IPS-11a (cell line): ENCODE measurements around the gene ADGRG6.
"Not testable (repeated sequence)": the region's sequence is repeated elsewhere in the genome, so short reads cannot be mapped to it uniquely, and the experiment has no call there.

Source experiments
- H3K4me3 ChIP-seq: one replicate; pipeline ENCODE4 v1.5.1; 2013; ENCODE audit warnings: low read depth, low read length, control low read depth

Gene ADGRG6

DNA sequence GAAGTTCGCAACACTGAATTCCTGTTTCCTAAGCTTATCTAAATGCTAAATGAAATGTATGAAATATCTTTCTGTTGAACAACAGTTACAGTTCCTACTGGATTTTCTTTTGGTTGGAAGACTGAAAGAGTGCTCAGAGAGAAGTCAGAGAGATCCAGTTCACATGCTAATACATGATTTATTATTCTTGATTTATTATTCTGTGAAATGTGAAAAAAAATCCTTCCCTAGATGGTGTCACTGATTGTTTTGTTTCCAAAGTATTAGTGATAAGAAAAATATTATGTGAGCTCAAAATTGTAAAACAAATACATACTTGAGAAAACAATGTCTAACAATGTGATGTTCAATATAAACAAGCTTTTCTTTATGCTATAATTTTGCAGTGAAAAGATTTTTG lies 42.1 kb downstream of the ADGRG6 start:
- H3K4me3 ChIP-seq = no peak overlapping the region

- no peak overlapping the region for H3K4me3 ChIP-seq
These were observed 43.5 kb downstream of the ADGRG6 start for GRCh38 chr6:142345261-142345660.

GRCh38 chr6:142346166-142346565 lies 44.4 kb downstream of the ADGRG6 start:
- H3K4me3 ChIP-seq = not testable (repeated sequence)

DNA sequence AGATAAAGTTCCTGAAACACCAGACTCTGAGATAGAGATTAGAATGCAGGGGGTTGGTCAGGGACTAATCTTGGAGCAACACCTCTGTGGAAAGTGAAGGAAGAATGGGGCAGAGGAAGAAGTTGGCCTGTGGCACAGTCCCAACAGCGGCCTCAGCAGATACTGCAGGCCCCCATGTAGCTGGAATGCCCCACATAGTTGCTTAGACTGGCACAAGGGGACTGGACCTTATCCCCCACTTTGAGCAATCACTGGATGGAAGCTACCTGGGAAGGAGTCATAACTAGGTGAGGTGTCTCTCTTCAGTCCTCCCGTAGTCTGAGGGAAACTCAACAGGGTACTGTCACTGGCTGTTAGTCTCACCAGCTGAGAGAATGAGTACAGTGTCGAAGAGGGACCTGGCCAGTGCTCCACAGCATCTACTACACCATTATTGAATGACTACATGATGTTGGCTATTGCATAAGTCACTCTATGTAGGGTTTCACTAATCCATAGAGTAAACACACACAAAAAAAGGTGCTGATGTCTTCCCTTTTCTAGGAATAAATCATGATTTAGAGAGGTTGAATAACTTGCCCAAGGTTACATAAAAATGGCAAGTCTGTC lies 47.5 kb downstream of the ADGRG6 start:
- no peak overlapping the region for H3K4me3 ChIP-seq

DNA sequence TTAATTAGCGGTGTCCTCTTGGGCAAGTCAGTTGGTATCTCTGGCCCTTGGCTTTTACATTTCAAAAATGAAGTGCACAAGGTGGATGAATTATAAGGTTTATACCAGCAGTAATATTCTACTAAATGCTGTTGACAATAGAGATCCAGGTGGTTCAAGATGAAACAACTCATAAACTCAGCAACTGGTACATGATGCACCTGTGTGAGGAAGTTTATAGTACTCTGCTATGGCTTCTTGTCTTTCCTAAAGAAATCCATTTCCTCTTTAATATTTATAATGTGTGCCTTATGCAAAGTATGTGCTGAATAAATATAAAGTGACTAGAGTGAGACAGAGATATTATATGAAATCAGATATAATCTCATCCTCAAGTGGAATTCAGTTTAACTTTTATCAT lies 48.5 kb downstream of the ADGRG6 start:
- no peak overlapping the region for H3K4me3 ChIP-seq

DNA sequence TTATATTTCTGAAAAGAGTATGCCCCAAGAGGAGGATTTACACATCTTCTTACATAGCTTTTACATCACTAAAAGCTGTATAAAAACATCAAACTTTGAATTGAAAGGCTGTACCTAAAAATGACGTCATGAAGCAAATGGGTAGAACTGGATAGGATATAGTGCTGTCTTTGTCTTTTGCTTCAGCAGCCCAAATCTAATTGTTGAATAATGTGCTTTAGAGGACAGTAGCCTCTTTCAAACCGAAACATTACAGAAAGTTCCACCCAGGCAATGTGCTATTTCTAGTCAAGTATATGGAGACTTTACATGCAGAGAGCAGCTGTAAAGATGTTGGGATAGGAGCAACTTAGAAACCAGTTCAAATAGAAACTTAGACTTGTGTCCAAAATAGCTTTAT lies 51.9 kb downstream of the ADGRG6 start:
- H3K4me3 ChIP-seq = no peak overlapping the region

DNA sequence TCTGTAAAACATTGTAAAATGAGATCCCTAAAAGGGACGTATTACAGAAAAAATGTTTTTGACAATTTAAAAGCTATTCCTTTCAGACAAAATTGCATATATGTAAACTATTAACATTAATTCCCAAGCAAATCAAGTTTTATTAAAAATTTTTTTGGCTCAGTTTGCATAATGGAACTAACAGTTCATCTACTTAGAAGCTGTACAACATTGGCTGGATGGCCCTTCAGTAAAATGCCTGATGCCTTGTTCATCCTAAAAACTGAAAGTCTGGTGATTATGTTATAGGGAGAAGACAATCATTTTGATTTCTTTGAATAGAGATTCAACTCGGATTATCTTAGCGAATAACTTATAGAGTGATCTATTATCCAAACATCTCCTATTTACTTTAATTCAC lies 52.8 kb downstream of the ADGRG6 start:
- no peak overlapping the region for H3K4me3 ChIP-seq

GRCh38 chr6:142355520-142356174 lies 53.8 kb downstream of the ADGRG6 start:
- no peak overlapping the region for H3K4me3 ChIP-seq

DNA sequence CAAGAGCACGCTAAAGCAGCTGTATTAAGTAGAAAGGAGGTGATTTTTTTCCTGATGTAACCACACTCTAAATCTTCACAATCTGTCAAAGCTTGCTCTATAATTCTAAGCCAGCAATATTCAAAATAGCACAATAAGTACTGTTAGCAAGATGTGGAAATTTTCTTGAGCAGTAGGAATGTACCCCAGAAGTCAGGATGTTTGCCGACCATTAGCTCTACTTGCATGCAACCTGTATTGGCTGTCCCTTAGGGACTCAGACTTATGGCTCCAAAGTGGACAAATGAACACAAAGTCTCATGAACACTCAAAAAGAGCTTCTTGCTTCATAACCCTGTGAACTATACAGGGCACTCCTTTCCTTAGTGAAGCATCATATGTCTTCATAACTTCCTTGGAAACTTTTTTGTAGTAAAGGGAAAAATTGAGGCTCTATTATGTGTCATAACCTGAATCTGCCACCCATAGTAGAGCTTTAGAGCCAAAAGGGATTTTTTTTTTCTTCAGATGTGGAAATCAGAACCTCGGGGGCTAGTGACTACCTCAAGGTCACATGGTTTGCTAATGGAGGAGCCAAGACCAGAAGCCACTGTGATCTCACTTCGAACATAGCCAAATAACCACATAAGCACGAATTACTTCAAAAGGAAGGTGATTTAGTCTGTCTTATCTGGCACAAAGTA lies 54.5 kb downstream of the ADGRG6 start:
- H3K4me3 ChIP-seq = no peak overlapping the region

GRCh38 chr6:142356884-142357225 lies 55.0 kb downstream of the ADGRG6 start:
- no peak overlapping the region for H3K4me3 ChIP-seq

- no peak overlapping the region for H3K4me3 ChIP-seq
These were observed 56.1 kb downstream of the ADGRG6 start for GRCh38 chr6:142357879-142358278.

- H3K4me3 ChIP-seq = no peak overlapping the region
These were observed 57.6 kb downstream of the ADGRG6 start for GRCh38 chr6:142359271-142359960.

DNA sequence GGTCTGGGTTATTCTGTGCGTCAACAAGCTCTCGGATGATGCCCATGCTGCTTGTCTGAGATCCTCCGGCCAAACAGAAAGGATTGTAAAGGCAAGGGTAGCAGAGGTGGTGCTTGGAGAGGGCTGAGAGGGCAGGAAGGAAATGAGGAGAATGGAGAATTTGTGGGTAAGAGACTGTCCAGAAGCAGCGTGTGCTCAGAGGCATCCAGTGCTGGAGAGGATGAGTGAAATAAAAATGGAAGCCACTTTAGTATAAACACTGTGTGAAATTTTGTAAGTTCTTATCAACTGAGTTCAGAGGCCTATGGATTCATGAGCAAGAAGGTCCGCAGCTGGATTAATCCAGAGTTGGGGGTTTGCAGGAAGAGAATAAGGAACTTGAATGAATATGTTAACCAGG lies 59.5 kb downstream of the ADGRG6 start:
- no peak overlapping the region for H3K4me3 ChIP-seq

DNA sequence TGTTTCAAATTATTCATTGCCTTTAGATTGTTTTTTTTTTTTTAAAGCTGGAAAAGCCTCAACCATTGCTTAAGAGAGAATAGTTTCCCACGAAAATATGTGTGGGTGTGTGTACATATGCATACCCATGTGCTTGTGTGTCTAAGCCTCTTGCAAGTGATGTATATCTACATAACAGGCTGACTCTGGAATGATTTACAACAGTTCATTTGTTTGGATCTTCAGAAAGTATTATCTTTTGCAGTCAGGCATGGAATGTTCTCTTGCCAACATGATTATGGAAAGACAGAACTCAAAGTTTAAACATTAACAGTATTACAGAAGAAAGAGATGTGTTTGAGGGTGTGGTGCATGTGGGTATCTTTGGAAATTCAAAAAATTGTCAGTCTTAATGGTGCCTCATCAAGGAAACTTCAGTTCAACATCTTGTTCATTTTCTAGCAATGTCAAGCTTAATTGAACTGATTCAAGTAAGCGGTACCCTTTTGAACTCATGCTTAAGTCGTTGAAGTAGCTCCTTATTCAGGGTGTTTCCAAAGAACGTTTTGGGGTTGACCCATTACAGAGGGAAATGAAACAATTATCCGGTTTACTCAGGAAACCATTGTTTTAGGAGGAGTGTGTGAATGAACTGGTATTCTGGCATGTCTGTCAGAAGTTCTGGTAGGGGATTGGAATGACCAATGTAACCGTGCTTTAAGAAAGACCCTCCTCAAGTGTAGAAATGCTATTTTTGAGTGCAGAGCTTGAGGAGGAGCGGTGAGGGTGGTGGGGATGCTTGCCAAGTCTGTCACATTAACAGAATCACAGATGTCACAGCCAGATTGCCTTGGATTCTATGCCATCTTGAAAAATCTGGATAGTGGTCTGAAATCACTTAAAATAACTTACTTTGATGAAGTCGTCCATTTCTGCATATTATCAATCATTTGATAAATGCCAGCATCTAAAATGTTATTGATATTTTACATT lies 60.3 kb downstream of the ADGRG6 start:
- H3K4me3 ChIP-seq = no peak overlapping the region

DNA sequence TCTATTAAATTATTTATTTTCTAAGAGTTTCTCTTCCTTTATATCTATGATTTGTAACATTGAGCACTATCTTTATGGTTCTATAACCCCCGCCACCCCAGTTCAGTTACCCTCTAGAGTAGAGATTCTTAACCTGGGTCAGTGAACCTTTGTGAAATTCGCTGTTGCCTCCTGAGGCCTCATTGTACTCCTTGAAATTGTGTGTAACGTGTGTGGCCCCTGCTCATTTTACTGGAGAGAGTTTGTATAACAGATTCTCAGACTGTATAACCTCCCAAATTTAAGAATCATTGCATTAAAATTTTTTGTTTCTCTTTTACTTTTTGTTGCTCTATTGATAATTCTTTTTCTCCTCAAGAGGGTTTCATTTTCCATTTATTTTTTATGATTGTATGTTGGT lies 65.3 kb downstream of the ADGRG6 start:
- H3K4me3 ChIP-seq = no peak overlapping the region

- no peak overlapping the region for H3K4me3 ChIP-seq
These were observed 65.8 kb downstream of the ADGRG6 start for GRCh38 chr6:142367501-142368018.

- H3K4me3 ChIP-seq = no peak overlapping the region
These were observed 67.5 kb downstream of the ADGRG6 start for GRCh38 chr6:142369266-142369665.

DNA sequence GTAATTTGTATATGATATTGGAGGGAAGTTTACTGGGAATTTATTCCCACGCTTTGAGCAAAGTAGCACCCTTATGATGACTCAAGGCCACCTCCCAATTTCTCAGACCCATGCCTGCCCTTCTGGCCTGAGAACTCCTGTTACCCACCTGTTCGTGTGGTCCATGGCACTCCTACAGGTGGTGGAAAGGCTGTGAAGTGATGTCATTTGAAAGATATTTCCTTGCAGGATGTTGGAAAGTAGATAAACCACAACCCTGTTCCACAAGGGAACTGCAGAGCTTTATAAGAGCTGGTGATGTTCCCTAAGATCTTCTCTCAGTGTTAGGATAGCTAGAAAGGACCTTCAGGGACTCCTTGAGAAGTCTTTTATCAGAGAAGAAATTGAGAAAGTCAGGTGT lies 70.5 kb downstream of the ADGRG6 start:
- no peak overlapping the region for H3K4me3 ChIP-seq

GRCh38 chr6:142373268-142374090 lies 71.7 kb downstream of the ADGRG6 start:
- H3K4me3 ChIP-seq = no peak overlapping the region
